Uterus (tissue), 2 donors: ENCODE measurements around the gene RHOC.

Source experiments
- POLR2A ChIP-seq, 2 donors: fragments of 450-650 bp; IDR thresholded peaks; one replicate each; pipeline ENCODE4 v1.6.1; 2016; ENCODE audit warnings: antibody characterized with exemption in 2 of 2, mild to moderate bottlenecking in 1 of 2, moderate library complexity in 1 of 2
- TF ChIP-seq, protein P1 (sequence below), 4 experiments: fragments of 200-600 bp in 2 of 4; fragments of 450-650 bp in 2 of 4; sonication (generic) in 2 of 4; IDR thresholded peaks; one replicate each; pipeline ENCODE4 v1.5.1; 2016 to 2019; ENCODE audit warnings: antibody characterized with exemption in 4 of 4, mild to moderate bottlenecking in 2 of 4, moderate library complexity in 1 of 4

DNA sequence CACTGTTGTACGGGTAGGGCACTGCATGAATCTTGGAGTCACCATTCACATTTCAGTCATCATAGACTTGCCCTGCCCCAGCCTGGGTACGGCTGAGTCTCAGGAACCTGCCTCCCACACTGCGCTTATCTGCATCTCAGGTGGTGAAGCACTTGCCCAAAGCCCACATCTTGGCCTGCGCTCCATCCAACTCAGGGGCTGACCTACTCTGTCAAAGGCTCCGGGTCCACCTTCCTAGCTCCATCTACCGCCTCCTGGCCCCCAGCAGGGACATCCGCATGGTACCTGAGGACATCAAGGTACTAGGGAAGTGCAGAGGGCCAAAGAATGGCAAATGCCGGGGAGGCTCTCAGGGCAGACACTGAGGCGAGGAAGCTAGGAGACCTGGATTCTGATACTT is 11.7 kb downstream of the RHOC start:
- TF ChIP-seq, protein P1, sequence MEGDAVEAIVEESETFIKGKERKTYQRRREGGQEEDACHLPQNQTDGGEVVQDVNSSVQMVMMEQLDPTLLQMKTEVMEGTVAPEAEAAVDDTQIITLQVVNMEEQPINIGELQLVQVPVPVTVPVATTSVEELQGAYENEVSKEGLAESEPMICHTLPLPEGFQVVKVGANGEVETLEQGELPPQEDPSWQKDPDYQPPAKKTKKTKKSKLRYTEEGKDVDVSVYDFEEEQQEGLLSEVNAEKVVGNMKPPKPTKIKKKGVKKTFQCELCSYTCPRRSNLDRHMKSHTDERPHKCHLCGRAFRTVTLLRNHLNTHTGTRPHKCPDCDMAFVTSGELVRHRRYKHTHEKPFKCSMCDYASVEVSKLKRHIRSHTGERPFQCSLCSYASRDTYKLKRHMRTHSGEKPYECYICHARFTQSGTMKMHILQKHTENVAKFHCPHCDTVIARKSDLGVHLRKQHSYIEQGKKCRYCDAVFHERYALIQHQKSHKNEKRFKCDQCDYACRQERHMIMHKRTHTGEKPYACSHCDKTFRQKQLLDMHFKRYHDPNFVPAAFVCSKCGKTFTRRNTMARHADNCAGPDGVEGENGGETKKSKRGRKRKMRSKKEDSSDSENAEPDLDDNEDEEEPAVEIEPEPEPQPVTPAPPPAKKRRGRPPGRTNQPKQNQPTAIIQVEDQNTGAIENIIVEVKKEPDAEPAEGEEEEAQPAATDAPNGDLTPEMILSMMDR (IDR thresholded peaks at IDR 0.05): no peak
- TF ChIP-seq POLR2A (IDR thresholded peaks at IDR 0.05): no peak
